Thoracic aorta (tissue), 2 donors: ENCODE results near the gene TTC39C. TPM values are rescaled to one million over a fixed set of nuclear protein-coding genes. Genes with fewer than 3 reads are reported as not detected.
"Not testable (repeated sequence)": the region's sequence is repeated elsewhere in the genome, so short reads cannot be mapped to it uniquely, and the experiment has no call there.

ENCODE experiments used
- ATAC-seq: fragments of 150-250 bp; one replicate; pipeline ENCODE4 v1.8.0; 2017; ENCODE audit warnings: low read depth; ENCODE audit not compliant: insufficient number of reproducible peaks, low FRiP score
- DNase-seq: peaks from one replicate; pipeline ENCODE4 v3.0.0-alpha.2; 2020; ENCODE audit warnings: low spot score
- H3K27ac ChIP-seq, 2 donors: fragments of 200-600 bp; sonication (generic); 1 replicate in 1 of 2; 2 replicates in 1 of 2; pipeline ENCODE4 v1.5.1; 2016; ENCODE audit warnings: mild to moderate bottlenecking in 2 of 2, moderate library complexity in 2 of 2
- H3K27me3 ChIP-seq: fragments of 200-600 bp; sonication (generic); replicated peaks from 2 replicates; pipeline ENCODE4 v1.6.0; 2016; ENCODE audit warnings: mild to moderate bottlenecking; ENCODE audit not compliant: insufficient read depth
- H3K36me3 ChIP-seq: fragments of 200-600 bp; sonication (generic); one replicate; pipeline ENCODE4 v1.5.1; 2016
- H3K4me1 ChIP-seq, 2 donors: fragments of 200-600 bp; sonication (generic); 1 replicate in 1 of 2; 2 replicates in 1 of 2; pipeline versions ENCODE4 v1.5.1 to v1.6.0; 2016; ENCODE audit warnings: low read depth in 2 of 2, mild to moderate bottlenecking in 1 of 2; ENCODE audit not compliant: control insufficient read depth in 1 of 2
- H3K4me3 ChIP-seq: fragments of 200-600 bp; sonication (generic); 2 replicates; pipeline ENCODE4 v1.5.1; 2016; ENCODE audit warnings: mild to moderate bottlenecking
- H3K9me3 ChIP-seq: fragments of 200-600 bp; sonication (generic); 2 replicates; pipeline ENCODE4 v1.5.1; 2016
- total RNA-seq, 2 donors: library from RNA; depleted of rRNA; stranded (reverse); fragments of >200 nt; gene quantifications; one replicate each; pipeline versions ENCODE4 v1.1.0 to v1.2.3, GENCODE V29; 2016
- TF ChIP-seq, protein P1 (sequence below): fragments of 200-600 bp; sonication (generic); IDR thresholded peaks from one replicate; pipeline ENCODE4 v1.5.1; 2019; ENCODE audit warnings: antibody characterized with exemption

The TTC39C gene
- total RNA-seq, 2 donors from 2014 or later, result 13.5 to 23.4 TPM

- no peaks in the 10 kb centered on the region for H3K9me3 ChIP-seq
- H3K27ac ChIP-seq, result no peak overlapping the region
- no peak for ATAC-seq
- DNase-seq, result no peak
- H3K4me1 ChIP-seq, result no peaks in the 10 kb centered on the region
- no peaks in the 10 kb centered on the region for H3K36me3 ChIP-seq
- no peaks in the 10 kb centered on the region for H3K27me3 ChIP-seq
- H3K4me3 ChIP-seq, result no peak overlapping the region
- TF ChIP-seq, protein P1, sequence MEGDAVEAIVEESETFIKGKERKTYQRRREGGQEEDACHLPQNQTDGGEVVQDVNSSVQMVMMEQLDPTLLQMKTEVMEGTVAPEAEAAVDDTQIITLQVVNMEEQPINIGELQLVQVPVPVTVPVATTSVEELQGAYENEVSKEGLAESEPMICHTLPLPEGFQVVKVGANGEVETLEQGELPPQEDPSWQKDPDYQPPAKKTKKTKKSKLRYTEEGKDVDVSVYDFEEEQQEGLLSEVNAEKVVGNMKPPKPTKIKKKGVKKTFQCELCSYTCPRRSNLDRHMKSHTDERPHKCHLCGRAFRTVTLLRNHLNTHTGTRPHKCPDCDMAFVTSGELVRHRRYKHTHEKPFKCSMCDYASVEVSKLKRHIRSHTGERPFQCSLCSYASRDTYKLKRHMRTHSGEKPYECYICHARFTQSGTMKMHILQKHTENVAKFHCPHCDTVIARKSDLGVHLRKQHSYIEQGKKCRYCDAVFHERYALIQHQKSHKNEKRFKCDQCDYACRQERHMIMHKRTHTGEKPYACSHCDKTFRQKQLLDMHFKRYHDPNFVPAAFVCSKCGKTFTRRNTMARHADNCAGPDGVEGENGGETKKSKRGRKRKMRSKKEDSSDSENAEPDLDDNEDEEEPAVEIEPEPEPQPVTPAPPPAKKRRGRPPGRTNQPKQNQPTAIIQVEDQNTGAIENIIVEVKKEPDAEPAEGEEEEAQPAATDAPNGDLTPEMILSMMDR, result no peak
Observed at GRCh38 chr18:24022161-24022560, 7.6 kb downstream of the TTC39C start.

DNA sequence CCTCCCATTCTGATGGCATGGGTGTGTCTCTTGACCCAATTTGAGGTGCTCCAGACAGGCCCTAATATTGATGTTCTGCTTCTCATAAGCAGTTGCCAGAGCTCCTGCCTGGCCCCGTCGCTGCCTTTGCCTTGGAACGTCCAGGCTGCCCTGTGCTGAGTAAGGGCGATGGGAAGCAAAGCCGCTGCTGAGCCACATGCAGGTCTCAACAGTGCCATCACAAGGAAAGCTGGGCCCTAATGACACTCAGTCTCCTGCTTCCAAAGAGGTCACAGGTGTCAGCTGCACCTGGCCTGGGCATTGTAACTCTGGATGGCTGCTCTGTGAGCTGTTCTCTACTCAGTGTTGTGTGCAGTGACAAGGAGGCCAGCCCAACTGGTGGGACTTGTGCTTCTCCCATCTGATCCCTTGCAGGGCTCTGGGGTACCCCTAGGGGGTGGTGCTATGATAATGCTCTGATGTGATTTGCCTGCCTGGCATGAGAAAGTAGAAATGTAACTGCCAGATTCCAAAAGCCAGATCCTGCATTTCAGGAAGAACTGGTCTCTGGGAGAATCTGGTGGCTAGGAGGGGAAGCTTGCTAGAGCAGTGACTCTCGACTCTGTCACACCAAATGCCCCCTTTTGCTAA lies 8.7 kb downstream of the TTC39C start:
- TF ChIP-seq, protein P1, result no peak
- ATAC-seq (no peak), DNase-seq (no peak)
- H3K4me1 ChIP-seq, result peaks cover 0 to 6% of the 10 kb centered on the region in 2 donors
- H3K4me3 ChIP-seq, result no peak overlapping the region
- H3K36me3 ChIP-seq, result no peaks in the 10 kb centered on the region
- H3K9me3 ChIP-seq, result no peaks in the 10 kb centered on the region
- H3K27me3 ChIP-seq, result no peaks in the 10 kb centered on the region
- H3K27ac ChIP-seq, result no peak overlapping the region

- Histone ChIP-seq H3K4me1 (peaks cover 0 to 6% of the 10 kb centered on the region in 2 donors), H3K27me3 (no peaks in the 10 kb centered on the region), H3K9me3 (no peaks in the 10 kb centered on the region), H3K36me3 (no peaks in the 10 kb centered on the region), H3K4me3 (no peak overlapping the region), H3K27ac (no peak overlapping the region)
- TF ChIP-seq, protein P1, result no peak
- DNase-seq, result no peak
- no peak for ATAC-seq
Observed at GRCh38 chr18:24024425-24024824, 9.9 kb downstream of the TTC39C start.

GRCh38 chr18:24026457-24026856 lies 11.9 kb downstream of the TTC39C start:
- no peak overlapping the region for H3K4me3 ChIP-seq
- DNase-seq (no peak), ATAC-seq (no peak)
- H3K9me3 ChIP-seq, result no peaks in the 10 kb centered on the region
- H3K27ac ChIP-seq, result no peak overlapping the region
- peaks cover 0 to 6% of the 10 kb centered on the region in 2 donors for H3K4me1 ChIP-seq
- no peaks in the 10 kb centered on the region for H3K36me3 ChIP-seq
- no peaks in the 10 kb centered on the region for H3K27me3 ChIP-seq
- TF ChIP-seq, protein P1, result no peak

DNA sequence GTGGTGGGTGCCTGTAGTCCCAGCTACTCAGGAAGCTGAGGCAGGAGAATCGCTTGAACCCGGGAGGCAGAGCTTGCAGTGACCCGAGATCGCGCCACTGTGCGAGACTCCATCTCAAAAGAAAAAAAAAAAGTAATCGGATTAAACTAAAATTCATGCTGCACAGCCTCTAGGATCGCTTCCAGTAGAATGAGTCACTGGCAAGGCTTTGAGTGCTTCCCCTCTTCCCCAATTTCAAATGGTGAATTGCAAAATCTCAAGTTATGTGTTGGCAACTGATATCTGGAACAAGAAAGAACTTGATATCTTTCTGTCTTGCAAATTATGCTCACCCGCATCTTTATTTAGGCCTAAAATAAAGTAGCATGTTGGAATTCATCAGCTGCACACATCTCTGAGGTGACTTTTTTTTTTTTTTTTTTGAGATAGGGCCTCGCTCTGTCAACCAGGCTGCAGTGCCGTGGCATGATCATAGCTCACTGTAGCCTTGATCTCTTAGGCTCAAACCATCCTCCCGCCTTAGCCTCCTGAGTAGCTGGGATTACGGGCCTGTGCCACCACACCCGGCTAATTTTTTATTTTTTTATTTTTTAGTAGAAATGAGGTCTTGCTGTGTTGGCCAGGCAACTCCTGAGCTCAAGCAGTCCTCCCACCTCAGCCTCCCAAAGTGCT lies 12.7 kb downstream of the TTC39C start:
- TF ChIP-seq, protein P1, result no peak
- DNase-seq, result no peak
- peak overlapping the region; percentile 34 for H3K4me3 ChIP-seq
- no peaks in the 10 kb centered on the region for H3K27me3 ChIP-seq
- H3K36me3 ChIP-seq, result no peaks in the 10 kb centered on the region
- H3K27ac ChIP-seq, result peak overlapping the region in 1 of 2 donors; percentile 12
- peaks cover 0 to 6% of the 10 kb centered on the region in 2 donors for H3K4me1 ChIP-seq
- H3K9me3 ChIP-seq, result no peaks in the 10 kb centered on the region
- peak; percentile 85 for ATAC-seq

DNA sequence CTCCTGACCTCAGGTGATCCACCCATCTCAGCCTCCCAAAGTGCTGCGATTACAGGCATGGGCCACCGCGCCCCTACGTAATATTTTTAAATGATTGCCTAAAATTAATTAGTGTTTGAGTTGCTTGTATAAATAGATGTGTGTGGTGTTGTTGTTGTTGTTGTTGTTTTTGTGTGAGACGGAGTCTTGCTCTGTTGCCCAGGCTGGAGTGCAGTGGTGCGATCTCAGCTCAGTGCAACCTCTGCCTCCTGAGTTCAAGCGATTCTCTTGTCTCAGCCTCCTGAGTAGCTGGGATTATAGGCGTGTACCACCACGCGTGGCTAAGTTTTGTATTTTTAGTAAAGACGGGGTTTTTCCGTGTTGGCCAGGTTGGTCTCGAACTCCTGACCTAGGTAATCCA lies 14.4 kb downstream of the TTC39C start:
- ATAC-seq, H3K4me1 ChIP-seq, H3K36me3 ChIP-seq, H3K4me3 ChIP-seq, H3K27me3 ChIP-seq, H3K9me3 ChIP-seq, H3K27ac ChIP-seq, DNase-seq: not testable (repeated sequence)
